Esophagus squamous epithelium (tissue), 5 donors: ENCODE data around the gene TCOF1. TPM values are rescaled to one million over a fixed set of nuclear protein-coding genes. Genes with fewer than 3 reads are reported as not detected.

Source experiments
- DNase-seq: peaks from one replicate; lab custom pipeline; 2025; lab: John Stamatoyannopoulos, UW
- H3K27ac ChIP-seq, 4 donors: fragments of 200-600 bp; sonication (generic); one replicate each; pipeline ENCODE4 v1.5.1; 2016 to 2019; ENCODE audit warnings: mild to moderate bottlenecking in 1 of 4
- H3K27me3 ChIP-seq, 4 donors: fragments of 200-600 bp; sonication (generic); 1 replicate in 3 of 4; 2 replicates in 1 of 4; pipeline versions ENCODE4 v1.5.1 to v1.6.0; 2017 to 2021; ENCODE audit warnings: antibody characterized with exemption in 1 of 4
- H3K36me3 ChIP-seq, 3 donors: fragments of 200-600 bp; sonication (generic); one replicate each; pipeline ENCODE4 v1.5.1; 2016 to 2019
- H3K4me1 ChIP-seq, 3 donors: fragments of 200-600 bp; sonication (generic); one replicate each; pipeline ENCODE4 v1.5.1; 2017 to 2019
- H3K4me3 ChIP-seq, 4 donors: fragments of 200-600 bp; sonication (generic); 1 replicate in 3 of 4; 2 replicates in 1 of 4; pipeline ENCODE4 v1.5.1; 2016 to 2019; ENCODE audit warnings: mild to moderate bottlenecking in 2 of 4, moderate library complexity in 1 of 4
- H3K9me3 ChIP-seq, 3 donors: fragments of 200-600 bp; sonication (generic); one replicate each; pipeline ENCODE4 v1.5.1; 2016 to 2019
- POLR2A ChIP-seq, 4 donors: fragments of 450-650 bp; IDR thresholded peaks; one replicate each; pipeline ENCODE4 v1.6.1; 2017; ENCODE audit warnings: antibody characterized with exemption in 4 of 4, mild to moderate bottlenecking in 4 of 4, moderate library complexity in 3 of 4
- WGBS, 2 donors: methylation state at CpG; one replicate each; pipeline ENCODE4 v1.1.5; 2018; 5-methylcytosine and 5-hydroxymethylcytosine counted together
- intact Hi-C: fragments of 100-400 bp; cut with DNase I; formaldehyde crosslinking; loops from one replicate; pipeline ENCODE4 v1.15.0; 2022
- total RNA-seq, 4 donors: library from RNA; depleted of rRNA; stranded (reverse); fragments of >200 nt; gene quantifications; one replicate each; pipeline ENCODE4 v1.1.0, GENCODE V29; 2016
- TF ChIP-seq, protein P1 (sequence below), 6 experiments: fragments of 450-650 bp in 4 of 6; fragments of 200-600 bp in 2 of 6; sonication (generic) in 2 of 6; IDR thresholded peaks; one replicate each; pipeline ENCODE4 v1.5.1; 2016 to 2019; ENCODE audit warnings: antibody characterized with exemption in 6 of 6, mild to moderate bottlenecking in 4 of 6, moderate library complexity in 4 of 6
- donor health status: DM: yes; HTN: yes; CAD: no.

The TCOF1 gene
- total RNA-seq, 4 donors from 2014 or later: 18.2 to 41.4 (median 24.8) TPM

DNA sequence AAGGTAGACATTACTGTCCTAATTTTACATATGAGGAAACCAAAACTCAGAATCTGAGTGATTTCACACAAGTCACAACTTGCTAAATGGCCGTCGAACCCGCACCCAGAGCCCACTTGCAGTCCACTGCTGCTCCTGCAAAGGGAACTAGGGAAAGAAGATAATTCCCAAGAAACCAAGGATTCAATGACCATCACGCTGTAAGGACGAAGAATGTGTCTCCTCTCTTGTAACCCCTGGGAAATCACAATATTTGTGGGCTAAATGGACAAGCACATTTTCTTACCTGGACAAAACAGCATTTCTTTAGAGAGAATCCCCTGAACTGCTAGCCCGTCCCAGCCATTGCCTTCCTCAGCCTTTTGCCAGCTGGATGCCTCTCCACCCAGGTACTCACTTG lies 89.7 kb downstream of the TCOF1 start:
- Histone ChIP-seq H3K27ac (no peak overlapping the region), H3K4me3 (no peak overlapping the region), H3K4me1 (peaks cover 11 to 40% (median 14%) of the 10 kb centered on the region in 3 donors), H3K9me3 (no peaks in the 10 kb centered on the region), H3K36me3 (peaks cover 39 to 57% (median 43%) of the 10 kb centered on the region in 3 donors), H3K27me3 (no peaks in the 10 kb centered on the region)
- no peak for DNase-seq
- intact Hi-C loops: no loop called here
- TF ChIP-seq, protein P1, sequence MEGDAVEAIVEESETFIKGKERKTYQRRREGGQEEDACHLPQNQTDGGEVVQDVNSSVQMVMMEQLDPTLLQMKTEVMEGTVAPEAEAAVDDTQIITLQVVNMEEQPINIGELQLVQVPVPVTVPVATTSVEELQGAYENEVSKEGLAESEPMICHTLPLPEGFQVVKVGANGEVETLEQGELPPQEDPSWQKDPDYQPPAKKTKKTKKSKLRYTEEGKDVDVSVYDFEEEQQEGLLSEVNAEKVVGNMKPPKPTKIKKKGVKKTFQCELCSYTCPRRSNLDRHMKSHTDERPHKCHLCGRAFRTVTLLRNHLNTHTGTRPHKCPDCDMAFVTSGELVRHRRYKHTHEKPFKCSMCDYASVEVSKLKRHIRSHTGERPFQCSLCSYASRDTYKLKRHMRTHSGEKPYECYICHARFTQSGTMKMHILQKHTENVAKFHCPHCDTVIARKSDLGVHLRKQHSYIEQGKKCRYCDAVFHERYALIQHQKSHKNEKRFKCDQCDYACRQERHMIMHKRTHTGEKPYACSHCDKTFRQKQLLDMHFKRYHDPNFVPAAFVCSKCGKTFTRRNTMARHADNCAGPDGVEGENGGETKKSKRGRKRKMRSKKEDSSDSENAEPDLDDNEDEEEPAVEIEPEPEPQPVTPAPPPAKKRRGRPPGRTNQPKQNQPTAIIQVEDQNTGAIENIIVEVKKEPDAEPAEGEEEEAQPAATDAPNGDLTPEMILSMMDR (IDR thresholded peaks at IDR 0.05): no peak
- TF ChIP-seq POLR2A (IDR thresholded peaks at IDR 0.05): no peak
- WGBS, 2 donors: 58 to 60% methylated on average over 6 of the region's 6 CpGs

DNA sequence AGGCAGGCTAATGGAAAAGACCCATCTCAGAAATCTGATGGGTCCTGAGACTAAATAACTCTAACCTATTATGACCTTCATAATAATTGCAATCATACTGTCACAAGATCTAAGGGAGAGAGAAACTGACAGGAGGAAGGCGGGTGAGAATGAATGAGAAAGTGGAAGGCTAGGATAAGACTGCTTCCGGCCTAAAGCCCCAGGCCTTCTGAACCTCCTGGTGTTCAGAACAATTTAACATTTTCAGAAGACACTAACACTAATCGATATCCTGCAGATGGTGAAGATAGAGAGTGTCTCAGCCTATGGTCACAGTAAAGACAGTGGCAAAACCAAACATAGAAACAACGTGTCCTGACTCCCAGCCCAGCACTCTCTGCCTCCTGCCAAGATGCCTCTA lies 90.8 kb downstream of the TCOF1 start:
- no peaks in the 10 kb centered on the region for H3K27me3 ChIP-seq
- peaks cover 39 to 48% (median 43%) of the 10 kb centered on the region in 3 donors for H3K36me3 ChIP-seq
- peak overlapping the region; percentile 57 to 83 (median 72) for H3K4me3 ChIP-seq
- peak overlapping the region; percentile 95 to 98 (median 96) for H3K27ac ChIP-seq
- no peaks in the 10 kb centered on the region for H3K9me3 ChIP-seq
- DNase-seq: no peak
- H3K4me1 ChIP-seq: peaks cover 11 to 40% (median 14%) of the 10 kb centered on the region in 3 donors
- WGBS, 2 donors: 9 to 16% methylated on average over 4 of the region's 4 CpGs
- intact Hi-C loops: no loop called here
- no peak for TF ChIP-seq POLR2A (IDR thresholded peaks at IDR 0.05)
- TF ChIP-seq, protein P1 (IDR thresholded peaks at IDR 0.05): no peak

DNA sequence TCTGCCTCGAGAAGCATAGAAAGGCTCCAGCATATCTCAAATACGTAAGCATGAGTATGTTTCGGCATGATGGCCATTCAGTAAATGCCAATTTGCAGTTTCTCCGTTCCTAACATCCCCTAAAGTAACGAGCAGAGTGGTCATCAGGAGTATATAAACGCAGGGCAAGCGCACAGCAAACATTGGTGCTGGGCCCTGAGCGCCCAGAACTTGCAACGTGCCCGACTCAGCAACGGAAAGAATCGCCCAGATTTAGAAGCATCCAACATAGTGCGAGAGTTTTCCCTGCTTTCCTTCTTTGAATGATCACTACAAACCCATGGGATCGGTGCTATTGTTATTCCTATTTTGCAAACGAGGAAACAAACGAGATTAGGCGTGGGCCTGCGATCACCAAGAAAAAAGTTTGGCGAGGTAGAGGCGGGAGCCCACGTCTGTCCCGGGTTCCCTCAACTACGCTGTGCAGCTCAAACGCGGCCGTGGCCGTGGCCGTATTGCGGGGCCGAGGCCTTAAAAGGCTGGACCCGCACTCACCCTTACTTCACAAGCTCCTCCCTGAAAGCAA lies 91.5 kb downstream of the TCOF1 start:
- DNase-seq: no peak
- no peak for TF ChIP-seq POLR2A (IDR thresholded peaks at IDR 0.05)
- TF ChIP-seq, protein P1 (IDR thresholded peaks at IDR 0.05): no peak
- WGBS, 2 donors: 1 to 2% methylated on average over 10 to 22 of the region's 31 CpGs
- intact Hi-C loops: no loop called here
- peaks cover 11 to 40% (median 14%) of the 10 kb centered on the region in 3 donors for H3K4me1 ChIP-seq
- no peaks in the 10 kb centered on the region for H3K27me3 ChIP-seq
- H3K36me3 ChIP-seq: peaks cover 34 to 41% (median 36%) of the 10 kb centered on the region in 3 donors
- H3K9me3 ChIP-seq: no peaks in the 10 kb centered on the region
- H3K4me3 ChIP-seq: peak overlapping the region; percentile 57 to 83 (median 72)
- peak overlapping the region; percentile 95 to 98 (median 96) for H3K27ac ChIP-seq

Other genes with a start within 250 kb of the TCOF1 start
- 10 to 100 TPM in 3 of 4 donors, 1 to 10 TPM in 1; 5.6 to 51.7 (median 31.0) TPM for gene PDGFRB, start 201.9 kb upstream of the TCOF1 start, total RNA-seq
- not detected for gene CDX1, start 190.9 kb upstream of the TCOF1 start, total RNA-seq
- gene SLC6A7, start 167.6 kb upstream of the TCOF1 start, total RNA-seq: not detected
- gene CAMK2A, start 67.9 kb upstream of the TCOF1 start, total RNA-seq: under 1 TPM in 1 of 4 donors, not detected in 3; 0.04 TPM
- 1 to 10 TPM; 2.1 to 7.2 (median 5.1) TPM for gene ARSI, start 54.8 kb upstream of the TCOF1 start, total RNA-seq
- gene CD74, start 55.2 kb downstream of the TCOF1 start, total RNA-seq: 1,000 to 10,000 TPM in 1 of 4 donors, 100 to 1,000 TPM in 2, 10 to 100 TPM in 1; 91.0 to 1,037 (median 261) TPM
- gene RPS14, start 92.0 kb downstream of the TCOF1 start, total RNA-seq: 1,000 to 10,000 TPM; 1,098 to 4,026 (median 2,484) TPM
- gene NDST1, start 150.4 kb downstream of the TCOF1 start, total RNA-seq: 100 to 1,000 TPM in 3 of 4 donors, 10 to 100 TPM in 1; 76.5 to 205 (median 118) TPM